OCI-LY3 (cell line): ENCODE results near the gene USP17L27.
"Not testable (repeated sequence)": the region's sequence is repeated elsewhere in the genome, so short reads cannot be mapped to it uniquely, and the experiment has no call there.

ENCODE experiments used
- CTCF ChIP-seq: fragments of 200-600, 300-600 bp; sonication (generic); IDR thresholded peaks from 2 replicates; pipeline ENCODE4 v1.5.1; 2014; ENCODE audit warnings: antibody characterized with exemption, low read length, low read depth
- EZH2phosphoT487 ChIP-seq: fragments of 200-600 bp; shearing (Covaris generic); IDR thresholded peaks from 2 replicates; pipeline ENCODE4 v1.6.1; 2018; ENCODE audit warnings: antibody characterized with exemption, mixed run types, low read depth

GRCh38 chr4:9324865-9325264, 19.1 kb upstream of the USP17L27 start, which contains the start of gene USP17L24:
- not testable (repeated sequence) for TF ChIP-seq CTCF, EZH2phosphoT487
